Neural cell (in vitro differentiated cells): ENCODE results near the gene ANKS1A. TPM values are rescaled to one million over a fixed set of nuclear protein-coding genes. Genes with fewer than 3 reads are reported as not detected.

Source experiments
- H2AFZ ChIP-seq: fragments of 200-600, 300-800 bp; sonication (generic), shearing (Covaris generic); 2 replicates; pipeline ENCODE4 v1.6.0; 2014; ENCODE audit warnings: low read depth, mild to moderate bottlenecking, antibody characterized with exemption, low read length, moderate library complexity
- H3F3A ChIP-seq: fragments of 200-600 bp; shearing (Covaris generic); 2 replicates; pipeline ENCODE4 v1.6.1; 2016; ENCODE audit warnings: mild to moderate bottlenecking, moderate library complexity, mixed read lengths, antibody characterized with exemption, low read length; ENCODE audit not compliant: insufficient read depth, poor library complexity, severe bottlenecking
- H3K27ac ChIP-seq: fragments of 200-600, 300-800 bp; sonication (generic), shearing (Covaris generic); 2 replicates; pipeline ENCODE4 v1.5.1; 2014; ENCODE audit warnings: mild to moderate bottlenecking, low read length, moderate library complexity
- H3K27me3 ChIP-seq: fragments of 300-800, 200-600 bp; sonication (generic), shearing (Covaris generic); 2 replicates; pipeline ENCODE4 v1.6.0; 2014; ENCODE audit warnings: mild to moderate bottlenecking, low read depth, low read length, moderate library complexity; ENCODE audit not compliant: insufficient read depth
- H3K36me3 ChIP-seq: fragments of 300-800, 200-600 bp; sonication (generic), shearing (Covaris generic); 2 replicates; pipeline ENCODE4 v1.5.1; 2014; ENCODE audit warnings: mild to moderate bottlenecking, antibody characterized with exemption, low read length, moderate library complexity; ENCODE audit not compliant: insufficient read depth
- H3K4me2 ChIP-seq: fragments of 300-800, 200-600 bp; sonication (generic), shearing (Covaris generic); 2 replicates; pipeline ENCODE4 v1.6.0; 2014; ENCODE audit warnings: mild to moderate bottlenecking, low read length
- H3K4me3 ChIP-seq: fragments of 300-800, 200-600 bp; sonication (generic), shearing (Covaris generic); 2 replicates; pipeline ENCODE4 v1.5.1; 2014; ENCODE audit warnings: mild to moderate bottlenecking, low read length, moderate library complexity
- H3K79me2 ChIP-seq: fragments of 200-600 bp; shearing (Covaris generic); replicated peaks from 2 replicates; pipeline ENCODE4 v1.6.0; 2014; ENCODE audit warnings: mild to moderate bottlenecking, low read length, moderate library complexity; ENCODE audit not compliant: insufficient read depth
- H3K9ac ChIP-seq: fragments of 300-800, 200-600 bp; sonication (generic), shearing (Covaris generic); 2 replicates; pipeline ENCODE4 v1.6.1; 2016; ENCODE audit warnings: mild to moderate bottlenecking, low read length, mixed read lengths
- H3K9me2 ChIP-seq: fragments of 200-600 bp; shearing (Covaris generic); 2 replicates; pipeline ENCODE4 v1.6.1; 2016; ENCODE audit warnings: mild to moderate bottlenecking, low read length, mixed read lengths; ENCODE audit not compliant: insufficient read depth
- H3K9me3 ChIP-seq: fragments of 200-600, 300-800 bp; sonication (generic), shearing (Covaris generic); 2 replicates; pipeline ENCODE4 v1.6.1; 2016; ENCODE audit warnings: mild to moderate bottlenecking, mixed run types, low read length, moderate library complexity, mixed read lengths
- H4K20me1 ChIP-seq: fragments of 200-600 bp; shearing (Covaris generic); 2 replicates; pipeline ENCODE4 v1.6.1; 2016; ENCODE audit warnings: mild to moderate bottlenecking, mixed run types; ENCODE audit not compliant: insufficient read depth
- CTCF ChIP-seq: fragments of 450-650 bp; IDR thresholded peaks from 2 replicates; pipeline ENCODE4 v1.5.1; 2014; ENCODE audit warnings: antibody characterized with exemption, mild to moderate bottlenecking, moderate library complexity; ENCODE audit not compliant: poor library complexity, severe bottlenecking
- EP300 ChIP-seq: fragments of 450-650 bp; conservative IDR thresholded peaks from 2 replicates; pipeline ENCODE4 v1.6.1; 2014; ENCODE audit warnings: antibody characterized with exemption, mild to moderate bottlenecking, moderate library complexity; ENCODE audit not compliant: poor library complexity, severe bottlenecking
- EZH2 ChIP-seq: fragments of 200-600, 300-800 bp; shearing (Covaris generic), sonication (generic); IDR thresholded peaks from 2 replicates; pipeline ENCODE4 v1.6.1; 2014; ENCODE audit warnings: antibody characterized with exemption, low read length, borderline replicate concordance, mild to moderate bottlenecking; ENCODE audit not compliant: insufficient read depth, poor library complexity, severe bottlenecking
- MXI1 ChIP-seq: fragments of 450-650 bp; conservative IDR thresholded peaks from 2 replicates; pipeline ENCODE4 v1.6.1; 2014; ENCODE audit warnings: antibody characterized with exemption, mild to moderate bottlenecking; ENCODE audit not compliant: poor library complexity, severe bottlenecking
- POLR2AphosphoS5 ChIP-seq: IDR thresholded peaks from 2 replicates; pipeline ENCODE4 v1.6.1; 2012
- RAD21 ChIP-seq: fragments of 450-650 bp; conservative IDR thresholded peaks from 2 replicates; pipeline ENCODE4 v1.6.1; 2014; ENCODE audit warnings: antibody characterized with exemption, mild to moderate bottlenecking, moderate library complexity
- REST ChIP-seq: IDR thresholded peaks from 2 replicates; pipeline ENCODE4 v1.6.1; 2012; ENCODE audit warnings: borderline replicate concordance
- SMC3 ChIP-seq: fragments of 450-650 bp; conservative IDR thresholded peaks from 2 replicates; pipeline ENCODE4 v1.6.1; 2014; ENCODE audit warnings: antibody characterized with exemption, mild to moderate bottlenecking, moderate library complexity; ENCODE audit not compliant: poor library complexity
- TAF1 ChIP-seq: IDR thresholded peaks from 2 replicates; pipeline ENCODE4 v1.6.1; 2012; ENCODE audit warnings: low read depth
- polyA plus RNA-seq: library from polyadenylated mRNA; depleted of rRNA; stranded (reverse); fragments of >200 nt; gene quantifications from 2 replicates; pipeline ENCODE4 v1.2.3, GENCODE V29; 2014

ANKS1A gene
- polyA plus RNA-seq, 1 donor from 2014 or later, result 22.6 TPM

GRCh38 chr6:34970488-34970887 lies 81.4 kb downstream of the ANKS1A start:
- TF ChIP-seq REST, result no peak
- no peak for TF ChIP-seq EP300
- TF ChIP-seq TAF1, result no peak
- TF ChIP-seq CTCF, result no peak
- no peak for TF ChIP-seq POLR2AphosphoS5
- no peak for TF ChIP-seq MXI1
- no peak for TF ChIP-seq SMC3
- no peak for TF ChIP-seq RAD21
- no peak for TF ChIP-seq EZH2
- no peaks in the 10 kb centered on the region for H4K20me1 ChIP-seq
- H3K4me2 ChIP-seq, result no peak overlapping the region

GRCh38 chr6:34970957-34971356 lies 81.9 kb downstream of the ANKS1A start:
- H3F3A ChIP-seq, result no peaks in the 10 kb centered on the region
- no peaks in the 10 kb centered on the region for H4K20me1 ChIP-seq
- no peaks in the 10 kb centered on the region for H3K9me2 ChIP-seq
- H3K9ac ChIP-seq, result no peak overlapping the region
- no peak overlapping the region for H2AFZ ChIP-seq
- H3K27ac ChIP-seq, result no peak overlapping the region
- H3K4me2 ChIP-seq, result no peak overlapping the region
- TF ChIP-seq RAD21 (no peak), EP300 (no peak), CTCF (no peak), SMC3 (no peak), REST (no peak), TAF1 (no peak), POLR2AphosphoS5 (no peak)
- H3K36me3 ChIP-seq, result no peaks in the 10 kb centered on the region
- H3K27me3 ChIP-seq, result no peaks in the 10 kb centered on the region
- H3K79me2 ChIP-seq, result no peaks in the 10 kb centered on the region
- no peak overlapping the region for H3K4me3 ChIP-seq
- no peaks in the 10 kb centered on the region for H3K9me3 ChIP-seq

More at GRCh38 chr6:34970488-34970887, 81.4 kb downstream of the ANKS1A start:
- no peaks in the 10 kb centered on the region for H3K9me3 ChIP-seq
- H3F3A ChIP-seq, result no peaks in the 10 kb centered on the region
- no peaks in the 10 kb centered on the region for H3K79me2 ChIP-seq
- H3K4me3 ChIP-seq, result no peak overlapping the region
- no peaks in the 10 kb centered on the region for H3K36me3 ChIP-seq
- H2AFZ ChIP-seq, result no peak overlapping the region
- H3K9me2 ChIP-seq, result no peaks in the 10 kb centered on the region
- no peak overlapping the region for H3K9ac ChIP-seq
- H3K27me3 ChIP-seq, result no peaks in the 10 kb centered on the region
- no peak overlapping the region for H3K27ac ChIP-seq
